HG02870 (cell line): ENCODE results near the gene ANO7.

ENCODE experiments used
- ATAC-seq: cut with Tn5 transposase; IDR thresholded peaks from one replicate; pipeline ENCODE4 v1.9.1; 2021; ENCODE audit warnings: mild to moderate bottlenecking, moderate library complexity; ENCODE audit not compliant: unreplicated experiment

ANO7 gene

GRCh38 chr2:241269707-241270520 lies 81.4 kb downstream of the ANO7 start:
- ATAC-seq = no peak

GRCh38 chr2:241270531-241270930 lies 82.1 kb downstream of the ANO7 start:
- ATAC-seq = no peak

- no peak for ATAC-seq
Measured at GRCh38 chr2:241271706-241272302, 83.3 kb downstream of the ANO7 start.

GRCh38 chr2:241272303-241273209 lies 84.1 kb downstream of the ANO7 start:
- ATAC-seq = no peak

- no peak for ATAC-seq
Measured at GRCh38 chr2:241273210-241274020, 84.9 kb downstream of the ANO7 start.

- ATAC-seq = no peak
Measured at GRCh38 chr2:241274127-241274526, 85.7 kb downstream of the ANO7 start.
